Stimulated activated CD8-positive, alpha-beta memory T cell treated with anti-CD3 and anti-CD28 coated beads, Interleukin-15, amount 100 ng/mL, for 48 hours (primary cell): ENCODE data around the gene RASA4B.
"Not testable (repeated sequence)": the region's sequence is repeated elsewhere in the genome, so short reads cannot be mapped to it uniquely, and the experiment has no call there.

Source experiments
- DNase-seq, 2 donors: peaks; one replicate each; pipeline ENCODE4 v3.0.0-alpha.2; 2020; ENCODE audit warnings: low read depth in 2 of 2

The RASA4B gene

GRCh38 chr7:102517550-102518147 lies at the start of gene RASA4B:
Gene RASA4B, minus strand, starts transcription at chr7:102517777. Its CDS starts 67 bp downstream, at chr7:102517710.
- not testable (repeated sequence) for DNase-seq

GRCh38 chr7:102550808-102551422 lies 33.3 kb upstream of the RASA4B start, which contains the start of gene SPDYE2:
Gene SPDYE2, plus strand, starts transcription at chr7:102551226. Its CDS starts 2,030 bp downstream, at chr7:102553256.
- DNase-seq = not testable (repeated sequence)

GRCh38 chr7:102546353-102546752 lies 28.8 kb upstream of the RASA4B start:
- DNase-seq = not testable (repeated sequence)

DNA sequence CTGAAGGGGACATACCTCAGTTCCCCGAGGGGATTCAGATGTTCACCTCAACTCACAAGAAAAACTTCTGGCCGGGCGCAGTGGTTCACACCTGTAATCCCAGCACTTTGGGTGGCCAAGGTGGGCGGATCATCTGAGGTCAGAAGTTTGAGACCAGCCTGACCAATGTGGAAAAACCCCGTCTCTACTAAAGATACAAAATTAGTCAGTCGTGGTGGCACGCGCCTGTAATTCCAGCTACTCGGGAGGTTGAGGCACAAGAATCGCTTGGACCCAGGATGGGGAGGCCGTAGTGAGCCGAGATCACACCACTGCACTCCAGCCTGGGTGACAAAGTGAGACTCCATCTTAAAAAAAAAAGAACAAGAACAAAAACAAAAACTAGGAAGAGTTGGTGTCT lies 27.7 kb upstream of the RASA4B start:
- DNase-seq = not testable (repeated sequence)

DNA sequence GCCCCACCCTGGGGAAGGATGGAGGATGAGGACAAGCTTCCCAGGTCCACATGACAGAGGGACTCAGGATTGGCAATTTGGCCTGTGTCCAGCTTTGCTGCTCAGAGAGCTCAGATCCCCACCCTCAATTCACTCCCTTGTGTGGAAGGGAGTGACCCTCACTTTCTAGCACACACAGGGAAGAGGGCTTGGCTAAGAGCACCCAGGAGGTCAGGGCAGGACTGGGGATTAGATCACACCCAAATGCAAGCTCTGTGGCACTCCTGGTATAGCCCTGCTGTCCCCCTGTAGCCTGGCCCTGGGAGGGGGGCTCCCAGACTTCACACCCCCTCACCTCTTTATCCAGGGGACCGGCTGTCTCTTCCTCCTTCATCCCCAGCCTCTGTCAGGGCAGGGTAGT lies 26.8 kb upstream of the RASA4B start:
- DNase-seq = not testable (repeated sequence)

- DNase-seq = not testable (repeated sequence)
These were observed 26.0 kb upstream of the RASA4B start, which contains the start of gene UPK3BL2 for GRCh38 chr7:102543596-102543995. Gene UPK3BL2, minus strand, starts transcription at chr7:102543696. Its CDS starts 60 bp downstream, at chr7:102543636.

DNA sequence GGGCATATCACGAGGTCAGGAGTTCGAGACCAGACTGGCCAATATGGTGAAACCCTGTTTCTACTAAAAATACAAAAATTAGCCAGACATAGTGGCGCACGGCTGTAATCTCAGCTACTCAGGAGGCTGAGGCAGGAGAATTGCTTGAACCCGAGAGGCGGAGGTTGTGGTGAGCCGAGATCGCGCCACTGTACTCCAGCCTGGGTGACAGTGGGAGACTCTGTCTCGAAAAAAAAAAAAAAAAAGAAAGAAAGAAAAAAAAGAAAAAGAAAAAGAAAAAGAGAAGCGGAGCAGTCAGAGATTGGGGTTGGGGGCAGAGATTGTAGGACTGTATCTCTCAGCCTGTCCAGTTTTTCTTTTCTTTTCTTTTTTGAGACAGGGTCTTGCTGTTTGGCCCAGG lies 25.2 kb upstream of the RASA4B start:
- not testable (repeated sequence) for DNase-seq

DNA sequence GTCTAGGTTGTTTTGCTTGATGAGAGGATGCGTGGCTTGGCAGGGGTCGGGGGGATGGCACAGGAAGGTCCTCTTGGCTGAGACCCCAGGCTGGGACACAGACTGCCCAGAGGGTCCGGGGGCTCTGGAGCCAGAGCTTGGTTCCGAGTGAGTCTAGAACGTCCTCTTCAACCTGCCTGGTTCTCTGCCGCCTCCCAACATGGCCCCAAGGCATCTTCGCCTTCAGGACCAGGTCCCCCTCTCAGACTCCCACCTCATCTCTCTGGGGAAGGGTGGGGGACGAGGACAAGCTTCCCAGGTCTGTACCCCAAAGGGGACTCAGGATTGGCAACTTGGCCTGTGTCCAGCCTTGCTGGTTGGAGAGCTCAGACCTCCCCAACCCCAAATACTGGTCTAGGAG lies 24.5 kb upstream of the RASA4B start:
- DNase-seq = not testable (repeated sequence)

GRCh38 chr7:102540604-102541003 lies 23.0 kb upstream of the RASA4B start:
- not testable (repeated sequence) for DNase-seq

- DNase-seq = not testable (repeated sequence)
These were observed 17.6 kb upstream of the RASA4B start for GRCh38 chr7:102535062-102535615.

DNA sequence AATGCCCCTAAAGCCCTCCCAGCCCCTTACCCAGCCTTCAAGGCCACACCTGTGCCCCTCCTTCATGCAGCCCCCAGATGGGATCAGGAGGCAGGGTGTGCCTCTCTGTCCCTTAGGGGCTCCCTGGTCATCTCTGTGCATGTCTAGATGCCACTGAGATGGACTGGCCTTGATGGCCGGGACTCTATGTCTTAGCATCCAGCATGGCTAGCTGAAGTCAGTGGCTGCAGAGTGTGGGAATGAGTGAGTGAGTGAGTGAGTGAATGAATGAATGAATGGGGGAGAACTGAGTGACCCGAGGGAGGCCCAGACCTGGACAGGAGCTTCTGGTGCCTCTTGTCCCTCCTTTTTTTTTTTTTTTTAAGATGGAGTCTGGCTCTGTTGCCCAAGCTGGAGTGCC lies 14.6 kb upstream of the RASA4B start:
- not testable (repeated sequence) for DNase-seq

DNA sequence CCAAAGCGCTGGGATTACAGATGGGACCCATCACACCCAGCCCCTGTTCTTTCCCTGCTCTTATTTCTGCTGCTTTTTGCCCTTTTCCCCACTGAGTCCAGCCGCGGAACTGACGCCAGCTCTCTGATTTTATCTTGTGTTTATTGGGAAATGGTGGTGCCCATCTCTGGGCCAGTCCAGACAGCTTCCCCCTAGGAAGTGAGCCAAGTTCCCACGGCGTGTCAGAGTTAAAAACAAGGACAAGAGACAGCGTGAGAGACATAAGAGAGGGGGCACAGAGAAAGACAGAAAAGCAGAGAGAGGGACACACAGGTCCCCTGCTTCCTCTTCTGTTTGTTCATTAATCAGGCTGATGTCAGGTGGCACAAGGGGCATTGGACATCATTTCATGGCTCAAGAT lies 14.0 kb upstream of the RASA4B start:
- DNase-seq = not testable (repeated sequence)

GRCh38 chr7:102527822-102528793 lies 10.5 kb upstream of the RASA4B start:
- not testable (repeated sequence) for DNase-seq

GRCh38 chr7:102527182-102527581 lies 9.6 kb upstream of the RASA4B start:
- not testable (repeated sequence) for DNase-seq

DNA sequence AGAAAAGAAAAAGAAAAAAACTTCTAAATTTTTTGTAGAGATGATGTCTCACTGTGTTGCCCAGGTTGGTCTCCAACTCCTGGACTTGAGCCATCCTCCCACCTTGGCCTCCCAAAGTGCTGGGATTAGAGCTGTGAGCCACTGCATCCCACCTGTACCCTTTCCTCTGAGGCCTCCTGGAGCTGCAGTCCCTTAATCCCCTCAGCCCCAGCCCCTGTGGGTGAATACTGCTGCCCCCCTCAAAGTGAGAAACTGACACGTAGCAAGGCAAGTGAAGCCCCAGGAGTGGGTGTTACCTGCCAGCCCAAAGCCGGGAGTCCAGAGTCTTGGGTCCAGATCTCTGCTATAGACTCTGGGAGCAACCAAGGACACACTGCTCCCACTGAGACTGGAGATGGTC lies 7.2 kb upstream of the RASA4B start:
- not testable (repeated sequence) for DNase-seq

DNA sequence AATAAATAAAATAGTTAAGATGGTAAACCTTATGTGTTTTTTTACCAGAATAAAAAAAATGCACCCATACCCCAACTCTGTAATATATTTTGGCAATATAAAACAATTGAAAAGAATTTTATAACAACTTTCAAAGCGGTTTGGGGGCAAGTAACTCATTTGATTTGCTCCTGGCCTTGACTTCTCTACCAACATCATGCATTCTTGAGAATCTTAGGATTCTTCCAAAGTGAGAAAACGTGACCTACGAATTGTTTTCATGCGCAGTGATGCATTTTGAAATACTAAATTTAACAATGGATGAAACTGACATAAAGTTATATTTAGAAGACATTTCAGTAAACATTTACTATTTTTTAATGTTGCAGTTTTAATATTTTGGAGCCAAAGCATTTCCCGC lies 3.2 kb upstream of the RASA4B start:
- DNase-seq = not testable (repeated sequence)

- DNase-seq = not testable (repeated sequence)
These were observed 626 bp downstream of the RASA4B start for GRCh38 chr7:102516951-102517350.

DNA sequence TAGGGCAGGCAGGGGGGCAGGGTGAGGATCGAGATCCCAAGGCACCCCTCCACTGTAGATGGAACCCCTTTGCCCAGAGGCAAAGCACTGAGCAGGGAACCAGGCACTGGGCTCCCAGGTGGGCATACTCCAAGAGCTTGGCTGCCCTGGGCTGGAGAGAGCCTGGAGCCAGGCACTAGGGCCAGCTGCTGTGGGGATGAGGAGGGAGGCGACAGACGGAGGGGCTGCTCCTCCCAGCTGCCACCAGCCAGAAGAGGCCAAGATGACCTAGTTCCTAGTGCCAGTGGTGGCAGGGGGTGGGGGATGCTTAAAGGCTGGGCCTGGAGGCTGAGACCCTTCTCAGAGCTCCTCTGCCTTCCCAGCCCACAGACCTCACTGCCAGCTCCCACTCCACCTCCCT lies 1.7 kb downstream of the RASA4B start:
- DNase-seq = not testable (repeated sequence)

GRCh38 chr7:102514881-102515721 lies 2.5 kb downstream of the RASA4B start:
- not testable (repeated sequence) for DNase-seq

GRCh38 chr7:102512642-102513221 lies 4.8 kb downstream of the RASA4B start:
- not testable (repeated sequence) for DNase-seq
